Panc1 (cell line): ENCODE data around the gene CLEC4M. TPM values are rescaled to one million over a fixed set of nuclear protein-coding genes. Genes with fewer than 3 reads are reported as not detected.

ENCODE experiments used
- ATAC-seq: fragments of 200-7000 bp; cut with Tn5 transposase; 2 replicates; pipeline ENCODE4 v1.9.1; 2020; ENCODE audit warnings: mild to moderate bottlenecking, moderate library complexity
- BruUV-seq: library from RNA; stranded (reverse); fragments of 400-500 nt; replicated peaks from 2 replicates; lab custom pipeline; 2021; lab: Mats Ljungman, UMichigan
- CTCF ChIA-PET: fragments of 300-600 bp; sonication (Branson Sonifier 250); formaldehyde crosslinking; loops from one replicate; lab custom pipeline; 2022; ENCODE audit warnings: antibody characterized with exemption; lab: Charles Lee
- POLR2A ChIA-PET: fragments of 300-600 bp; sonication (Branson Sonifier 250); formaldehyde crosslinking; loops from one replicate; lab custom pipeline; 2022; ENCODE audit warnings: antibody characterized with exemption; lab: Charles Lee
- DNase-seq: peaks from one replicate; pipeline ENCODE4 v3.0.0-alpha.2; 2010; ENCODE audit warnings: low read depth, low spot score
- H3K27ac ChIP-seq: 2 replicates; pipeline ENCODE4 v1.5.1; 2011; ENCODE audit warnings: mild to moderate bottlenecking, low read length, inconsistent platforms
- H3K27me3 ChIP-seq: fragments of 200-500 bp; sonication (Bioruptor generic); 2 replicates; pipeline ENCODE4 v1.6.0; 2014; ENCODE audit warnings: low read length, inconsistent platforms; ENCODE audit not compliant: control insufficient read depth, insufficient read depth
- H3K36me3 ChIP-seq: fragments of 200-500 bp; sonication (Bioruptor generic); 2 replicates; pipeline ENCODE4 v1.5.1; 2014; ENCODE audit warnings: inconsistent platforms, mild to moderate bottlenecking, low read length, moderate library complexity; ENCODE audit not compliant: control insufficient read depth, insufficient read depth
- H3K4me1 ChIP-seq: 2 replicates; pipeline ENCODE4 v1.5.1; 2011; ENCODE audit warnings: inconsistent platforms, mild to moderate bottlenecking, low read length, moderate library complexity; ENCODE audit not compliant: control insufficient read depth, insufficient read depth
- H3K4me3 ChIP-seq, 2 experiments: 2 replicates each; pipeline ENCODE4 v1.5.1; 2011 to 2012; ENCODE audit warnings: low read depth in 2 of 2, low read length in 2 of 2, mild to moderate bottlenecking in 2 of 2, inconsistent platforms in 1 of 2, moderate library complexity in 1 of 2
- H3K9me3 ChIP-seq: fragments of 200-500 bp; sonication (Bioruptor generic); 2 replicates; pipeline ENCODE4 v1.5.1; 2014; ENCODE audit warnings: low read depth, mild to moderate bottlenecking, inconsistent platforms, low read length, moderate library complexity; ENCODE audit not compliant: control insufficient read depth, insufficient read depth
- POLR2AphosphoS5 ChIP-seq: IDR thresholded peaks from 2 replicates; pipeline ENCODE4 v1.6.1; 2012; ENCODE audit warnings: mild to moderate bottlenecking, low read depth, low read length, moderate library complexity
- REST ChIP-seq, 2 experiments: IDR thresholded peaks; 2 replicates each; pipeline ENCODE4 v1.6.1; 2011 to 2012; ENCODE audit warnings: low read depth in 2 of 2, control low read depth in 1 of 2, low read length in 1 of 2, mild to moderate bottlenecking in 1 of 2, moderate library complexity in 1 of 2; ENCODE audit not compliant: insufficient read depth in 1 of 2
- SIN3A ChIP-seq: IDR thresholded peaks from 2 replicates; pipeline ENCODE4 v1.6.1; 2012; ENCODE audit warnings: low read depth, mild to moderate bottlenecking, low read length, moderate library complexity, borderline replicate concordance; ENCODE audit not compliant: insufficient read depth
- TCF7L2 ChIP-seq: IDR thresholded peaks from 2 replicates; pipeline ENCODE4 v1.6.1; 2011; ENCODE audit warnings: mild to moderate bottlenecking, low read depth, low read length, inconsistent platforms
- in situ Hi-C: cut with HindIII; loops from 2 replicates; pipeline ENCODE4 v1.10.0; 2016; ENCODE audit warnings: low sequenced_read_pairs, low pct_unique_long_range_greater_than_20kb
- intact Hi-C: fragments of 100-400 bp; cut with micrococcal nuclease; formaldehyde crosslinking; loops from one replicate; pipeline ENCODE4 v1.10.0; 2022; ENCODE audit not compliant: unreplicated experiment
- total RNA-seq: library from RNA; stranded (reverse); gene quantifications from one replicate; pipeline ENCODE4 v1.2.1, GENCODE V29; 2021; ENCODE audit not compliant: unreplicated experiment
- TF ChIP-seq, protein P1 (sequence below): fragments of 450-650 bp; IDR thresholded peaks from 2 replicates; pipeline ENCODE4 v1.5.1; 2017; ENCODE audit warnings: mild to moderate bottlenecking

The CLEC4M gene
- total RNA-seq, 1 experiment from 2014 or later: not detected

DNA sequence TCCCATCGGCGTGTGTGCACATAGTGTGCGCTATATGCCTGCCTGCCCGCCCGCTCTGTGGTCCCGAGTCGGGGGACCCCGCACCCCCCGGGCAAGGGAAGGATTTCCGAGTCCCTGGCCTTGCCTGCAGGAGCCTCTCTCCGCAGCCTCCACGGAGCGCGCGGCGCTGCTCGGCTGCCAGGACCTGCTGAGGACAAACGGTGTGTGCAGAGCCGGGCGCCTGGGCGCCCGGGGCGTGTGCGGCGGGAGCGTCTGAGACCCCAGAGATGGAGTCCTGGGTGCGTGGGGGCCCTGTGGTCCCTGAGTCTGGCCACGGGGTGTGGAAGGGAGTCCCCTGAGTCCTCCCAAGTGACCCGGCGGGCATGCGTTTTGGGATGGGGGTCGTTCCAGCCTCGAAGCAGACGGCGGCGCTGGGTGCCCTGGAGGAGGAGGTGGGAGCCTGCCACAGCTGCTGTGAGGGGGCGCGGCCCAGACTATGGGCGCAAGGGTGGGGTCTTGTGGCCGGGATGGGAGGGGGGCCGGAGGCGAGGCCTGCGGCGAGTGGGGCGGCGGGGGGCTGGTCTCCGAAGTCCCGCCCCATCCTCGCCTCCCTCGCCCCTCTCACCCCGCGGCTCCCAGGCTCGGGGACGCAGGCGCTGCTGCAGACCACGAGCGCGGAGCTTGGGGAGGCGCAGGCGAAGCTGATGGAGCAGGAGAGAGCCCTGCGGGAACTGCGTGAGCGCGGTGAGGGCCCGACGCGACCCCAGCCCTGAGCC is 25.3 kb downstream of the CLEC4M start:
- POLR2A ChIA-PET: no interaction called here
- in situ Hi-C loops (no loop called here), intact Hi-C loops (no loop called here)
- TF ChIP-seq, protein P1, sequence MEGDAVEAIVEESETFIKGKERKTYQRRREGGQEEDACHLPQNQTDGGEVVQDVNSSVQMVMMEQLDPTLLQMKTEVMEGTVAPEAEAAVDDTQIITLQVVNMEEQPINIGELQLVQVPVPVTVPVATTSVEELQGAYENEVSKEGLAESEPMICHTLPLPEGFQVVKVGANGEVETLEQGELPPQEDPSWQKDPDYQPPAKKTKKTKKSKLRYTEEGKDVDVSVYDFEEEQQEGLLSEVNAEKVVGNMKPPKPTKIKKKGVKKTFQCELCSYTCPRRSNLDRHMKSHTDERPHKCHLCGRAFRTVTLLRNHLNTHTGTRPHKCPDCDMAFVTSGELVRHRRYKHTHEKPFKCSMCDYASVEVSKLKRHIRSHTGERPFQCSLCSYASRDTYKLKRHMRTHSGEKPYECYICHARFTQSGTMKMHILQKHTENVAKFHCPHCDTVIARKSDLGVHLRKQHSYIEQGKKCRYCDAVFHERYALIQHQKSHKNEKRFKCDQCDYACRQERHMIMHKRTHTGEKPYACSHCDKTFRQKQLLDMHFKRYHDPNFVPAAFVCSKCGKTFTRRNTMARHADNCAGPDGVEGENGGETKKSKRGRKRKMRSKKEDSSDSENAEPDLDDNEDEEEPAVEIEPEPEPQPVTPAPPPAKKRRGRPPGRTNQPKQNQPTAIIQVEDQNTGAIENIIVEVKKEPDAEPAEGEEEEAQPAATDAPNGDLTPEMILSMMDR: no peak
- no peak for TF ChIP-seq SIN3A
- no peak for TF ChIP-seq POLR2AphosphoS5
- no peak for TF ChIP-seq REST (IDR thresholded peaks at IDR 0.05; ENCODE audit: insufficient read depth in 1 of 2, low read depth in 2 of 2, low read length in 1 of 2)
- no peak for TF ChIP-seq TCF7L2
- H3K4me3 ChIP-seq: no peak overlapping the region
- BruUV-seq: no TSS peak
- H3K27me3 ChIP-seq: no peaks in the 10 kb centered on the region
- H3K9me3 ChIP-seq: no peaks in the 10 kb centered on the region
- CTCF ChIA-PET: no interaction called here
- no peaks in the 10 kb centered on the region for H3K36me3 ChIP-seq
- no peaks in the 10 kb centered on the region for H3K4me1 ChIP-seq
- DNase-seq (no peak), ATAC-seq (no peak)
- H3K27ac ChIP-seq: no peak overlapping the region

GRCh38 chr19:7788933-7789323 is 25.9 kb downstream of the CLEC4M start:
- in situ Hi-C loops: no loop called here
- TF ChIP-seq POLR2AphosphoS5 (no peak), REST (IDR thresholded peaks at IDR 0.05; ENCODE audit: insufficient read depth in 1 of 2, low read depth in 2 of 2, low read length in 1 of 2) (no peak), TCF7L2 (no peak), SIN3A (no peak)
- TF ChIP-seq, protein P1: no peak
- no peak overlapping the region for H3K4me3 ChIP-seq
- ChIA-PET POLR2A (no interaction called here), CTCF (interaction anchor here (0.6 kb wide), 1 partner anchor 695 kb away, joined by 3 read pairs; no protein-coding TSS in a partner anchor)
- no peak for DNase-seq
- H3K27me3 ChIP-seq: no peaks in the 10 kb centered on the region
- ATAC-seq: no peak
- intact Hi-C loops: no loop called here
- no peaks in the 10 kb centered on the region for H3K4me1 ChIP-seq
- H3K36me3 ChIP-seq: no peaks in the 10 kb centered on the region
- no peaks in the 10 kb centered on the region for H3K9me3 ChIP-seq
- BruUV-seq: no TSS peak
- no peak overlapping the region for H3K27ac ChIP-seq
